Smooth muscle cell (in vitro differentiated cells): ENCODE results near the gene LHFPL2. TPM values are rescaled to one million over a fixed set of nuclear protein-coding genes. Genes with fewer than 3 reads are reported as not detected.

Experiments
- DNase-seq: peaks from one replicate; lab custom pipeline; 2025; ENCODE audit not compliant: unreplicated experiment; lab: John Stamatoyannopoulos, UW
- H2AFZ ChIP-seq: fragments of 200-600 bp; sonication (generic); 2 replicates; pipeline ENCODE4 v1.6.0; 2016; ENCODE audit warnings: antibody characterized with exemption, low read depth, mild to moderate bottlenecking
- H3F3A ChIP-seq: fragments of 200-600 bp; sonication (generic); 2 replicates; pipeline ENCODE4 v1.6.0; 2017; ENCODE audit warnings: antibody characterized with exemption, low read depth
- H3K27ac ChIP-seq: fragments of 200-600 bp; sonication (generic); 2 replicates; pipeline ENCODE4 v1.5.1; 2016; ENCODE audit warnings: low read depth, mild to moderate bottlenecking
- H3K27me3 ChIP-seq: fragments of 200-600 bp; sonication (generic); 2 replicates; pipeline ENCODE4 v1.6.1; 2016; ENCODE audit warnings: low read depth, mild to moderate bottlenecking
- H3K36me3 ChIP-seq: fragments of 200-600 bp; sonication (generic); 2 replicates; pipeline ENCODE4 v1.5.1; 2016; ENCODE audit warnings: low read depth
- H3K4me1 ChIP-seq: fragments of 200-600 bp; sonication (generic); 2 replicates; pipeline ENCODE4 v1.5.1; 2016; ENCODE audit warnings: low read depth
- H3K4me2 ChIP-seq: fragments of 200-600 bp; sonication (generic); 2 replicates; pipeline ENCODE4 v1.6.0; 2016; ENCODE audit warnings: mild to moderate bottlenecking
- H3K4me3 ChIP-seq: fragments of 200-600 bp; sonication (generic); 2 replicates; pipeline ENCODE4 v1.5.1; 2016; ENCODE audit warnings: mild to moderate bottlenecking
- H3K79me2 ChIP-seq: fragments of 200-600 bp; sonication (generic); 2 replicates; pipeline ENCODE4 v1.6.0; 2016; ENCODE audit warnings: low read depth, mild to moderate bottlenecking
- H3K9ac ChIP-seq: fragments of 200-600 bp; sonication (generic); 2 replicates; pipeline ENCODE4 v1.6.0; 2016; ENCODE audit warnings: low read depth
- H3K9me3 ChIP-seq: fragments of 200-600 bp; sonication (generic); replicated peaks from 2 replicates; pipeline ENCODE4 v1.5.1; 2016; ENCODE audit warnings: low read depth
- H4K20me1 ChIP-seq: fragments of 200-600 bp; sonication (generic); 2 replicates; pipeline ENCODE4 v1.6.0; 2016; ENCODE audit warnings: low read depth
- WGBS: methylation state at CpG from one replicate; pipeline ENCODE4 v1.1.7; 2016; ENCODE audit warnings: low lambda C conversion rate; 5-methylcytosine and 5-hydroxymethylcytosine counted together
- polyA plus RNA-seq: library from polyadenylated mRNA; unstranded; fragments of >200 nt; fragmentation: Nextera tagmentation; extraction: Ambion mirVana; gene quantifications from 2 replicates; pipeline ENCODE4 v1.2.1, GENCODE V29; 2016
- total RNA-seq: library from RNA; depleted of rRNA; stranded (reverse); fragments of >200 nt; gene quantifications from 2 replicates; pipeline ENCODE4 v1.2.3, GENCODE V29; 2014
- TF ChIP-seq, protein P1 (sequence below): fragments of 200-600 bp; sonication (generic); IDR thresholded peaks from 2 replicates; pipeline ENCODE4 v1.5.1; 2017; ENCODE audit warnings: borderline replicate concordance, mild to moderate bottlenecking, antibody characterized with exemption; ENCODE audit not compliant: insufficient read depth, poor library complexity, severe bottlenecking

Gene LHFPL2
- total and polyA plus RNA-seq, 2 experiments from 2014 or later, result 13.4 to 18.6 TPM

DNA sequence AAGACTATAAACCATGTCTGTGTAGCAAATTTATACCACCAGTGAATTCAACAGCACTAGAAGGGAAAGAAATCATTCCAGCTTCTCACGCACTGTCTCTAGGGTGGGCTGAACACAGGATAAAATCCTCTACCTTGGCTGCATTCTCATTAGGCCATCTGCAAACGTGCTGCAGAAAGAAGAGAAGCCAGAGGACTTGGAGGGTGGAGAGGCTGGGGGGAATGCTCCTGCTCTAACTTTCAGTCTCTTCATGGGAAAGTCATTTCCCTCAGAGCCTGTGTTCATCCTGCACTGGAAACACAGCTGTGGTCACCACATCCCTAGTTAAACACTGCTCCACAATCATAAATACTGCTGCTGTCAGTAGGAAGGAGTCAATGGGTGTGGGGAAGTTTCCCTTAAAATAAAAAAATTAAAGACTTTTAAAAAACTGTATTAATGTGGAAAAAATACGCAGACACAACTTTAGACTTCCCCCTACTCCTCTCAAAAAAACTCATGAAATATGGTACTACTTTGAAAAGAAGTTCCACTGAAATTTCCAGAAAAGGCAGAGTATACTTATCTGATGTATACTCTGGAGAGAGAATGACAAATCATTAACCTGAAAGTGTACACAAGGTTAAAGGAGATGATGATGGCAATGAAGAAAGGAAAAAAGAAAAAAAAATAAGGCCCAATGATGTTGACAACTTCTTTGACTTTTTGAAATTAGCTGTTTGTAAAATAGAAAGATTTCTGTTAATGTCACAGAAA lies 46.8 kb downstream of the LHFPL2 start:
- H3K27me3 ChIP-seq, result no peaks in the 10 kb centered on the region
- 68% methylated on average over 3 of the region's 3 CpGs for WGBS
- peak overlapping the region; percentile 54 for H3K27ac ChIP-seq
- peaks cover 27% of the 10 kb centered on the region for H4K20me1 ChIP-seq
- peaks cover 37% of the 10 kb centered on the region for H3K79me2 ChIP-seq
- H3K4me1 ChIP-seq, result peaks cover 9% of the 10 kb centered on the region
- DNase-seq, result no peak
- no peak overlapping the region for H2AFZ ChIP-seq
- no peaks in the 10 kb centered on the region for H3K36me3 ChIP-seq
- peaks cover 29% of the 10 kb centered on the region for H3F3A ChIP-seq
- H3K9ac ChIP-seq, result peak overlapping the region; percentile 3
- H3K4me2 ChIP-seq, result peak overlapping the region; percentile 12
- TF ChIP-seq, protein P1, sequence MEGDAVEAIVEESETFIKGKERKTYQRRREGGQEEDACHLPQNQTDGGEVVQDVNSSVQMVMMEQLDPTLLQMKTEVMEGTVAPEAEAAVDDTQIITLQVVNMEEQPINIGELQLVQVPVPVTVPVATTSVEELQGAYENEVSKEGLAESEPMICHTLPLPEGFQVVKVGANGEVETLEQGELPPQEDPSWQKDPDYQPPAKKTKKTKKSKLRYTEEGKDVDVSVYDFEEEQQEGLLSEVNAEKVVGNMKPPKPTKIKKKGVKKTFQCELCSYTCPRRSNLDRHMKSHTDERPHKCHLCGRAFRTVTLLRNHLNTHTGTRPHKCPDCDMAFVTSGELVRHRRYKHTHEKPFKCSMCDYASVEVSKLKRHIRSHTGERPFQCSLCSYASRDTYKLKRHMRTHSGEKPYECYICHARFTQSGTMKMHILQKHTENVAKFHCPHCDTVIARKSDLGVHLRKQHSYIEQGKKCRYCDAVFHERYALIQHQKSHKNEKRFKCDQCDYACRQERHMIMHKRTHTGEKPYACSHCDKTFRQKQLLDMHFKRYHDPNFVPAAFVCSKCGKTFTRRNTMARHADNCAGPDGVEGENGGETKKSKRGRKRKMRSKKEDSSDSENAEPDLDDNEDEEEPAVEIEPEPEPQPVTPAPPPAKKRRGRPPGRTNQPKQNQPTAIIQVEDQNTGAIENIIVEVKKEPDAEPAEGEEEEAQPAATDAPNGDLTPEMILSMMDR, result no peak
- H3K9me3 ChIP-seq, result no peaks in the 10 kb centered on the region
- H3K4me3 ChIP-seq, result no peak overlapping the region

DNA sequence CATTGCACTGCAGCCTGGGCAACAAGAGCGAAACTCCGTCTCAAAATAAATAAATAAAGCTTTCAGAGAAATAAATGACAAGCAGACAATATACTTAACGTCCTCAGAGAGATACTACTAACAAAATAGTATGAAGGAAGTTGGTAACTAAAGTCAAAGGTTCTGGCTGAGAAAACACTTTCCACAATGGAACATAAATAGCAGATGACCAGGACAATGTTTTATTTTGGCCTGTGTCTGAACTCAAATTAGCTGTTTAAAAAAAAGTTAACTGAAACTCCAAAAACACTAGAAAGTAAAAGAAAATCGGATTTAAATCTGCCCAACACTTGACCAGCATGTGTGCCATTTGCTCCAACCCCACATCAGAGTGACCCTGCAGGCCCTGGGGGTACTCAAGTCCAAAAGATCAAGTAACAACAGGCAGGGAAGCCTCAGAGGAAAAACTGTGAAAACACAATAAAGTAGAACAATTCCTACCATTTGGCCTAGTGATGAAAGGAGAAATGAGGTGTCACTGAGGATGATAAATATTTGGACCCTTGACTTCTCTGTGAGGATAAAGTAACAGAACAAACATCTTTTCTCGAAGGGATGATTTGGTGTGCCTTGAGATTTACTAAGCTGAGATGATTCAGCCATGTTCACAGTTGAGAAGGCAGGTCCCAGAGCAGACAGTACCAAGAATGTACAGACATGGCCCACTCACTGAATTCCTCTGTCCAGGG lies 47.7 kb downstream of the LHFPL2 start:
- H4K20me1 ChIP-seq, result peaks cover 20% of the 10 kb centered on the region
- H2AFZ ChIP-seq, result no peak overlapping the region
- TF ChIP-seq, protein P1, result no peak
- no peak overlapping the region for H3K4me3 ChIP-seq
- WGBS, result 73% methylated on average over 5 of the region's 5 CpGs
- no peak for DNase-seq
- no peaks in the 10 kb centered on the region for H3K27me3 ChIP-seq
- peak overlapping the region; percentile 12 for H3K4me2 ChIP-seq
- peaks cover 29% of the 10 kb centered on the region for H3F3A ChIP-seq
- no peak overlapping the region for H3K9ac ChIP-seq
- no peaks in the 10 kb centered on the region for H3K9me3 ChIP-seq
- H3K36me3 ChIP-seq, result no peaks in the 10 kb centered on the region
- peaks cover 9% of the 10 kb centered on the region for H3K4me1 ChIP-seq
- peak overlapping the region; percentile 54 for H3K27ac ChIP-seq
- peaks cover 45% of the 10 kb centered on the region for H3K79me2 ChIP-seq

DNA sequence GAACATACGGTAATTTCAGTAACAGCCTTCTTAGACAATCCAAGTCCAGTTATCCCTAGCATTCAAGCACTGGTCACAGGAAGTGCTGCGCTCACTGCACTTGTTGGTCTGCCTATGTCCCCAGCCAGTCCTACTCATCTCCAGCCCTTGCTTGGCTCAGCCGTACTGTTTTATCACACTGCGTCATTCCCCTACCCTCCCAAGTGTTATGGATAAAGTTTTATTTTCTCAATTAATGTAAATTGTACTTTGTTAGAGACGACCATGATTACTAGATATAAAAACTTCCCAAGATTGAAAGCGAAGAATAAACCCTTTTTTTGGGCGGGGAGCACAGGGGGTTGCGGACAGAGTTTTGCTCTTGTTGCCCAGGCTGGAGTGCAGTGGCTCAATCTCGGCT lies 49.6 kb downstream of the LHFPL2 start:
- H3K9ac ChIP-seq, result no peak overlapping the region
- no peak overlapping the region for H3K4me2 ChIP-seq
- H3K9me3 ChIP-seq, result no peaks in the 10 kb centered on the region
- WGBS, result 96% methylated on average over 9 of the region's 9 CpGs
- H2AFZ ChIP-seq, result no peak overlapping the region
- no peaks in the 10 kb centered on the region for H3K36me3 ChIP-seq
- peaks cover 45% of the 10 kb centered on the region for H3K79me2 ChIP-seq
- no peak for DNase-seq
- peaks cover 4% of the 10 kb centered on the region for H4K20me1 ChIP-seq
- H3K27ac ChIP-seq, result no peak overlapping the region
- TF ChIP-seq, protein P1, result no peak
- H3K27me3 ChIP-seq, result no peaks in the 10 kb centered on the region
- H3F3A ChIP-seq, result peaks cover 36% of the 10 kb centered on the region
- peaks cover 9% of the 10 kb centered on the region for H3K4me1 ChIP-seq
- no peak overlapping the region for H3K4me3 ChIP-seq
